Measurements from ENCODE around the gene DYNLT3.

DNA sequence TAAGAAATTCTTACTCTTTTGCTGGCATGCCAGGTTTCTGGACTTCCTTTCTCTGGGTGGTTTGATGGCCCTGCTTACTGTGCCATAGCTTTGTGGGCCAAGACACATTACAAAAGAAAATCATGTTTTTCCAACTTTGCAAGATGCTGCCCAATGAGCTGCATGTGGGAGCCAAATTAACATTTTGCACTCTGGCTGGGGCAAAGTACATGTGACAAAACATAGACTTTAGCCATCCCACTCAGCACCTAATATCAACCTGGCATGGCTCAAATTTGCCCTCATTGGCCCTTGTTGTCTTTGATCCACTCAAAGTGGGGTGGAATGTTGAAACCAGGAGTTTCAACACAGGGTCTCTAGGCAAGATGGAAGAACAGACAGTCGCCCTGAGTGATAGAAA, 40.0 kb upstream of the DYNLT3 start:
- TF ChIP-seq, protein P1, sequence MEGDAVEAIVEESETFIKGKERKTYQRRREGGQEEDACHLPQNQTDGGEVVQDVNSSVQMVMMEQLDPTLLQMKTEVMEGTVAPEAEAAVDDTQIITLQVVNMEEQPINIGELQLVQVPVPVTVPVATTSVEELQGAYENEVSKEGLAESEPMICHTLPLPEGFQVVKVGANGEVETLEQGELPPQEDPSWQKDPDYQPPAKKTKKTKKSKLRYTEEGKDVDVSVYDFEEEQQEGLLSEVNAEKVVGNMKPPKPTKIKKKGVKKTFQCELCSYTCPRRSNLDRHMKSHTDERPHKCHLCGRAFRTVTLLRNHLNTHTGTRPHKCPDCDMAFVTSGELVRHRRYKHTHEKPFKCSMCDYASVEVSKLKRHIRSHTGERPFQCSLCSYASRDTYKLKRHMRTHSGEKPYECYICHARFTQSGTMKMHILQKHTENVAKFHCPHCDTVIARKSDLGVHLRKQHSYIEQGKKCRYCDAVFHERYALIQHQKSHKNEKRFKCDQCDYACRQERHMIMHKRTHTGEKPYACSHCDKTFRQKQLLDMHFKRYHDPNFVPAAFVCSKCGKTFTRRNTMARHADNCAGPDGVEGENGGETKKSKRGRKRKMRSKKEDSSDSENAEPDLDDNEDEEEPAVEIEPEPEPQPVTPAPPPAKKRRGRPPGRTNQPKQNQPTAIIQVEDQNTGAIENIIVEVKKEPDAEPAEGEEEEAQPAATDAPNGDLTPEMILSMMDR (IDR thresholded peaks at IDR 0.05 in 8 of 11, conservative IDR thresholded peaks at IDR 0.05 in 3 of 11), result no peak
- no peak for TF ChIP-seq POLR2A (IDR thresholded peaks at IDR 0.05)
- no peak for TF ChIP-seq POLR2AphosphoS5 (IDR thresholded peaks at IDR 0.05)
